ENCODE results near the gene COMMD9.
"Not testable (repeated sequence)": the region's sequence is repeated elsewhere in the genome, so short reads cannot be mapped to it uniquely, and the experiment has no call there.

DNA sequence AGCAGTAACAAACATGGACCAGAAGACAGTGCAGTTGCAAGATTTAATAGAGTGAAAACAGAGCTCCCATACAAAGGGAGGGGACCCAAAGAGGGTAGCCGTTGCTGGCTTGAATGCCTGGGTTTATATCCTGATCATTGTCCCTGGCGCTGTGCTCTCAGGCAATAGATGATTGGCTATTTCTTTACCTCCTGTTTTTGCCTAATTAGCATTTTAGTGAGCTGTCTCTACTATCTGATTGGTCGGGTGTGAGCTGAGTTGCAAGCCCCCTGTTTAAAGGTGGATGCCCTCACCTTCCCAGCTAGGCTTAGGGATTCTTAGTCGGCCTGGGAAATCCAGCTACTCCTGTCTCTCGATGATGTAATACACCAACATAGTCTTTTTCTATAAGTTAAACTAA, 36.2 kb upstream of the COMMD9 start:
- not testable (repeated sequence) for TF ChIP-seq EZH2 (IDR thresholded peaks at IDR 0.05; ENCODE audit: insufficient read depth, poor library complexity, severe bottlenecking); EZH2phosphoT487 (IDR thresholded peaks at IDR 0.05; ENCODE audit: insufficient read depth, low read depth)

Measured in GM23248 (cell line).